SK-N-SH treated with all-trans-retinoic acid at 6 μM for 48 hours (cell line): ENCODE results near the gene PCARE.
A peak's percentile ranks its signal among the peaks of the same experiment; 100 is the strongest.

Experiments used
- ATAC-seq: fragments of 200-7000 bp; cut with Tn5 transposase; 3 replicates; pipeline ENCODE4 v1.9.1; 2020; ENCODE audit warnings: mild to moderate bottlenecking, moderate library complexity
- ARNTL ChIP-seq: fragments of 450-650 bp; formaldehyde crosslinking; IDR thresholded peaks from 2 replicates; pipeline ENCODE4 v1.5.0; 2020; ENCODE audit warnings: low read depth, mild to moderate bottlenecking, moderate library complexity, borderline replicate concordance
- CSDC2 ChIP-seq: fragments of 250-450 bp; sonication (Bioruptor Pico); IDR thresholded peaks from 2 replicates; pipeline ENCODE4 v1.5.0; 2020; ENCODE audit warnings: mild to moderate bottlenecking, moderate library complexity
- ESRRG ChIP-seq: fragments of 250-450 bp; sonication (Bioruptor Pico); IDR thresholded peaks from 2 replicates; pipeline ENCODE4 v1.6.1; 2021; ENCODE audit warnings: mild to moderate bottlenecking
- GLIS3 ChIP-seq: fragments of 250-450 bp; sonication (Bioruptor Pico); IDR thresholded peaks from 2 replicates; pipeline ENCODE4 v1.5.0; 2020; ENCODE audit warnings: mild to moderate bottlenecking, moderate library complexity
- ISL1 ChIP-seq: fragments of 250-450 bp; sonication (Bioruptor Pico); IDR thresholded peaks from 2 replicates; pipeline ENCODE4 v2.1.2; 2022; ENCODE audit warnings: mild to moderate bottlenecking, moderate library complexity
- OSR1 ChIP-seq: fragments of 250-450 bp; sonication (Bioruptor Pico); IDR thresholded peaks from 2 replicates; pipeline ENCODE4 v1.8.0; 2022; ENCODE audit warnings: moderate library complexity, mild to moderate bottlenecking, inconsistent platforms
- POU6F1 ChIP-seq: fragments of 250-450 bp; sonication (Bioruptor Pico); IDR thresholded peaks from 2 replicates; pipeline ENCODE4 v1.8.0; 2021; ENCODE audit warnings: low read depth, mild to moderate bottlenecking, moderate library complexity, borderline replicate concordance
- PPARA ChIP-seq: fragments of 250-450 bp; sonication (Bioruptor Pico); IDR thresholded peaks from 2 replicates; pipeline ENCODE4 v1.5.0; 2020; ENCODE audit warnings: mild to moderate bottlenecking, borderline replicate concordance
- RARB ChIP-seq: fragments of 250-450 bp; sonication (Bioruptor Pico); IDR thresholded peaks from 2 replicates; pipeline ENCODE4 v1.8.0; 2021; ENCODE audit warnings: mild to moderate bottlenecking, moderate library complexity
- SNAI2 ChIP-seq: fragments of 250-450 bp; sonication (Bioruptor Pico); IDR thresholded peaks from 2 replicates; pipeline ENCODE4 v1.5.0; 2020; ENCODE audit warnings: mild to moderate bottlenecking, moderate library complexity
- TCF4 ChIP-seq: fragments of 250-450 bp; sonication (Bioruptor Pico); IDR thresholded peaks from 2 replicates; pipeline ENCODE4 v1.8.0; 2021; ENCODE audit warnings: mild to moderate bottlenecking, moderate library complexity, borderline replicate concordance
- TOX ChIP-seq: fragments of 250-450 bp; sonication (Bioruptor Pico); IDR thresholded peaks from 2 replicates; pipeline ENCODE4 v1.8.0; 2021; ENCODE audit warnings: mild to moderate bottlenecking, moderate library complexity, borderline replicate concordance
- TSHZ2 ChIP-seq: fragments of 250-450 bp; sonication (Bioruptor Pico); IDR thresholded peaks from 2 replicates; pipeline ENCODE4 v1.5.0; 2020; ENCODE audit warnings: mild to moderate bottlenecking, moderate library complexity
- ZC3H10 ChIP-seq: fragments of 250-450 bp; sonication (Bioruptor Pico); IDR thresholded peaks from 2 replicates; pipeline ENCODE4 v1.5.1; 2021; ENCODE audit warnings: mild to moderate bottlenecking, moderate library complexity
- ZFP3 ChIP-seq: fragments of 250-450 bp; sonication (Bioruptor Pico); IDR thresholded peaks from 2 replicates; pipeline ENCODE4 v1.5.0; 2020; ENCODE audit warnings: mild to moderate bottlenecking, moderate library complexity
- ZNF565 ChIP-seq: fragments of 450-650 bp; formaldehyde crosslinking; conservative IDR thresholded peaks from 2 replicates; pipeline ENCODE4 v1.5.0; 2020; ENCODE audit warnings: low read depth, mild to moderate bottlenecking, moderate library complexity
- ZNF8 ChIP-seq: fragments of 450-650 bp; formaldehyde crosslinking; IDR thresholded peaks from 2 replicates; pipeline ENCODE4 v1.5.0; 2020; ENCODE audit warnings: mild to moderate bottlenecking, moderate library complexity
- TF ChIP-seq, protein P1 (sequence below): fragments of 250-450 bp; sonication (Bioruptor Pico); IDR thresholded peaks from 2 replicates; pipeline ENCODE4 v1.5.1; 2020; ENCODE audit warnings: low read depth, mild to moderate bottlenecking, moderate library complexity
- TF ChIP-seq, protein P2 (sequence below): fragments of 250-450 bp; sonication (Bioruptor Pico); IDR thresholded peaks from 2 replicates; pipeline ENCODE4 v1.5.1; 2021; ENCODE audit warnings: mild to moderate bottlenecking, moderate library complexity

The PCARE gene

GRCh38 chr2:29035016-29035745, 39.1 kb downstream of the PCARE start:
- TF ChIP-seq ARNTL (CRISPR knock-in tag), result no peak
- TF ChIP-seq ESRRG (CRISPR knock-in tag), result no peak
- no peak for TF ChIP-seq POU6F1 (CRISPR knock-in tag)
- TF ChIP-seq ZC3H10 (CRISPR knock-in tag), result no peak
- ATAC-seq, result no peak

DNA sequence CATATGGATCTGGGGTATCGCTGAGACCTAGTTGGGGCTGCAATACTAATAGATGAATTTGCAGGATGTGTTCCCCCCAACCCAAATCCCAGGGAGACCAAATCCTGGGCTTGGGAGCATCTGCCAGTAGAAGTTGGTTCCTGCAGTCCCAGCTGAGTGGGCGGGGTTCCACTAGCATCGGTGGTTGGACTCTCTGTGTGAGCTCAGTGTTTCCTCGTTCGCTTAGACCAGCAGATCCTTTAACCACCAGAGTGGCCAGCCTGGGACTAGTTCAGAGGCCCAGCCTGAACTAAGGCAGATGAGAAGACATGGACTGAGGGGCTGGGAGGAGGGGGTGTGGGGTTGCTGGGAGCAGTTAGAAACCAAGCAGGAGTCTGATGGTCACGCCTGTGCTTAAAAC, 40.7 kb downstream of the PCARE start:
- TF ChIP-seq ISL1 (no peak), ZFP3 (CRISPR knock-in tag) (no peak), ESRRG (CRISPR knock-in tag) (no peak), TCF4 (CRISPR knock-in tag) (no peak), ARNTL (CRISPR knock-in tag) (no peak), SNAI2 (CRISPR knock-in tag) (no peak), CSDC2 (CRISPR knock-in tag) (no peak), TSHZ2 (no peak), RARB (no peak), ZC3H10 (CRISPR knock-in tag) (no peak), TOX (CRISPR knock-in tag) (no peak)
- ATAC-seq, result no peak

GRCh38 chr2:29033172-29033571, 41.2 kb downstream of the PCARE start:
- TF ChIP-seq ZNF8 (CRISPR knock-in tag) (no peak), POU6F1 (CRISPR knock-in tag) (no peak), OSR1 (no peak), TSHZ2 (no peak), RARB (no peak), TCF4 (CRISPR knock-in tag) (no peak), ZC3H10 (CRISPR knock-in tag) (no peak), PPARA (CRISPR knock-in tag) (no peak), ISL1 (no peak), SNAI2 (CRISPR knock-in tag) (no peak), ARNTL (CRISPR knock-in tag) (no peak), ZNF565 (no peak), GLIS3 (CRISPR knock-in tag) (no peak)
- TF ChIP-seq, protein P1, sequence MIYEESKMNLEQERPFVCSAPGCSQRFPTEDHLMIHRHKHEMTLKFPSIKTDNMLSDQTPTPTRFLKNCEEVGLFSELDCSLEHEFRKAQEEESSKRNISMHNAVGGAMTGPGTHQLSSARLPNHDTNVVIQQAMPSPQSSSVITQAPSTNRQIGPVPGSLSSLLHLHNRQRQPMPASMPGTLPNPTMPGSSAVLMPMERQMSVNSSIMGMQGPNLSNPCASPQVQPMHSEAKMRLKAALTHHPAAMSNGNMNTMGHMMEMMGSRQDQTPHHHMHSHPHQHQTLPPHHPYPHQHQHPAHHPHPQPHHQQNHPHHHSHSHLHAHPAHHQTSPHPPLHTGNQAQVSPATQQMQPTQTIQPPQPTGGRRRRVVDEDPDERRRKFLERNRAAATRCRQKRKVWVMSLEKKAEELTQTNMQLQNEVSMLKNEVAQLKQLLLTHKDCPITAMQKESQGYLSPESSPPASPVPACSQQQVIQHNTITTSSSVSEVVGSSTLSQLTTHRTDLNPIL, result no peak
- TF ChIP-seq, protein P2, sequence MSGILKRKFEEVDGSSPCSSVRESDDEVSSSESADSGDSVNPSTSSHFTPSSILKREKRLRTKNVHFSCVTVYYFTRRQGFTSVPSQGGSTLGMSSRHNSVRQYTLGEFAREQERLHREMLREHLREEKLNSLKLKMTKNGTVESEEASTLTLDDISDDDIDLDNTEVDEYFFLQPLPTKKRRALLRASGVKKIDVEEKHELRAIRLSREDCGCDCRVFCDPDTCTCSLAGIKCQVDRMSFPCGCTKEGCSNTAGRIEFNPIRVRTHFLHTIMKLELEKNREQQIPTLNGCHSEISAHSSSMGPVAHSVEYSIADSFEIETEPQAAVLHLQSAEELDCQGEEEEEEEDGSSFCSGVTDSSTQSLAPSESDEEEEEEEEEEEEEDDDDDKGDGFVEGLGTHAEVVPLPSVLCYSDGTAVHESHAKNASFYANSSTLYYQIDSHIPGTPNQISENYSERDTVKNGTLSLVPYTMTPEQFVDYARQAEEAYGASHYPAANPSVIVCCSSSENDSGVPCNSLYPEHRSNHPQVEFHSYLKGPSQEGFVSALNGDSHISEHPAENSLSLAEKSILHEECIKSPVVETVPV, result no peak
- ATAC-seq, result peak; percentile 49; the same call in 2 of the 3 replicates
